Fibroblast of villous mesenchyme (primary cell): ENCODE measurements around the gene FOXN1. TPM values are rescaled to one million over a fixed set of nuclear protein-coding genes. Genes with fewer than 3 reads are reported as not detected.

Source experiments
- DNase-seq: peaks from one replicate; pipeline ENCODE4 v3.0.0-alpha.2; 2010; ENCODE audit warnings: low read depth
- H3K4me3 ChIP-seq: 2 replicates; pipeline ENCODE4 v1.5.1; 2011; ENCODE audit warnings: low read depth, mild to moderate bottlenecking, low read length
- total RNA-seq: library from RNA; depleted of rRNA; stranded (reverse); fragments of >200 nt; gene quantifications from 2 replicates; pipeline ENCODE4 v1.2.3, GENCODE V29; 2012
- TF ChIP-seq, protein P1 (sequence below): IDR thresholded peaks from 2 replicates; pipeline ENCODE4 v1.5.1; 2012; ENCODE audit warnings: low read depth, mild to moderate bottlenecking, low read length; ENCODE audit not compliant: insufficient read depth

FOXN1 gene
- total RNA-seq, 1 donor, result not detected

- no peak overlapping the region for H3K4me3 ChIP-seq
- no peak for DNase-seq
- TF ChIP-seq, protein P1, sequence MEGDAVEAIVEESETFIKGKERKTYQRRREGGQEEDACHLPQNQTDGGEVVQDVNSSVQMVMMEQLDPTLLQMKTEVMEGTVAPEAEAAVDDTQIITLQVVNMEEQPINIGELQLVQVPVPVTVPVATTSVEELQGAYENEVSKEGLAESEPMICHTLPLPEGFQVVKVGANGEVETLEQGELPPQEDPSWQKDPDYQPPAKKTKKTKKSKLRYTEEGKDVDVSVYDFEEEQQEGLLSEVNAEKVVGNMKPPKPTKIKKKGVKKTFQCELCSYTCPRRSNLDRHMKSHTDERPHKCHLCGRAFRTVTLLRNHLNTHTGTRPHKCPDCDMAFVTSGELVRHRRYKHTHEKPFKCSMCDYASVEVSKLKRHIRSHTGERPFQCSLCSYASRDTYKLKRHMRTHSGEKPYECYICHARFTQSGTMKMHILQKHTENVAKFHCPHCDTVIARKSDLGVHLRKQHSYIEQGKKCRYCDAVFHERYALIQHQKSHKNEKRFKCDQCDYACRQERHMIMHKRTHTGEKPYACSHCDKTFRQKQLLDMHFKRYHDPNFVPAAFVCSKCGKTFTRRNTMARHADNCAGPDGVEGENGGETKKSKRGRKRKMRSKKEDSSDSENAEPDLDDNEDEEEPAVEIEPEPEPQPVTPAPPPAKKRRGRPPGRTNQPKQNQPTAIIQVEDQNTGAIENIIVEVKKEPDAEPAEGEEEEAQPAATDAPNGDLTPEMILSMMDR, result no peak
Observed at GRCh38 chr17:28540231-28540630, 34.1 kb downstream of the FOXN1 start.

GRCh38 chr17:28541439-28541838 is 35.3 kb downstream of the FOXN1 start:
- no peak for DNase-seq
- TF ChIP-seq, protein P1, result no peak
- H3K4me3 ChIP-seq, result no peak overlapping the region

DNA sequence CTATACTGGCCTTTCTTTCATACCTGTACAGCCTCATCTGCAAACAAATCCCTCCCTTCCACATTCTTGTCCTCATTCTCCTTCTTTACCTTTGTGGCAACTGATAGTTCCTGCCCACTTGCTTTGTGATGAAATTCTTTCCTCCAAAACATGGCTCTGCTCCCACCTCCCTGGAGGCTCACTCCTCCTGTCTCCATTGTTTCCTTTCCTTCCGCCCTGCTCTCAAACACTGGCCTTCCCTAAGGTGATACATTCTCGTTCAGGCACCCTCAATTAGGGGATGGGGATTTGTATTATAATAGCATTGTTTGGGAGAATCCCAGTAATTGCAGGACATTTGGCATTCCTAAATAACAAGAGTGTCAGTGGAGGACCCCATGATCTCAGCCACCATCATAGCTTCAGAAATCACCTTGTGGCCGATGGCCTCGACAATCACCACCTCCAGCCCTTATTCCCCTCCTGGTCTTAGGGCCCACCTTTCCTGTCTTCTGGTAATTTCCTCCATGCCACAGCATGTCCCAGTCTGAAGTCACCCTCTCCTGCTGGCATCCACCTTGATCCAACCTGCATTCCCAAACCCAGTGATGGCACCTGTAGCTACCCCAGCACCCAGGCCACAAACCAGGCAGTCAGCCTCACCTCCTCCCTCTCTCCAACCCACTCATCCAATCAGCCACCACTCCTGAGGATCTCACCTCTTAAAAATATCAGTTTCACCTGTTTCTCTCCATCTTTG is 38.4 kb downstream of the FOXN1 start:
- TF ChIP-seq, protein P1, result no peak

GRCh38 chr17:28545141-28545503 is 39.0 kb downstream of the FOXN1 start:
- TF ChIP-seq, protein P1, result no peak

More for the DNA sequence above, 38.4 kb downstream of the FOXN1 start:
- no peak for DNase-seq
- no peak overlapping the region for H3K4me3 ChIP-seq

DNA sequence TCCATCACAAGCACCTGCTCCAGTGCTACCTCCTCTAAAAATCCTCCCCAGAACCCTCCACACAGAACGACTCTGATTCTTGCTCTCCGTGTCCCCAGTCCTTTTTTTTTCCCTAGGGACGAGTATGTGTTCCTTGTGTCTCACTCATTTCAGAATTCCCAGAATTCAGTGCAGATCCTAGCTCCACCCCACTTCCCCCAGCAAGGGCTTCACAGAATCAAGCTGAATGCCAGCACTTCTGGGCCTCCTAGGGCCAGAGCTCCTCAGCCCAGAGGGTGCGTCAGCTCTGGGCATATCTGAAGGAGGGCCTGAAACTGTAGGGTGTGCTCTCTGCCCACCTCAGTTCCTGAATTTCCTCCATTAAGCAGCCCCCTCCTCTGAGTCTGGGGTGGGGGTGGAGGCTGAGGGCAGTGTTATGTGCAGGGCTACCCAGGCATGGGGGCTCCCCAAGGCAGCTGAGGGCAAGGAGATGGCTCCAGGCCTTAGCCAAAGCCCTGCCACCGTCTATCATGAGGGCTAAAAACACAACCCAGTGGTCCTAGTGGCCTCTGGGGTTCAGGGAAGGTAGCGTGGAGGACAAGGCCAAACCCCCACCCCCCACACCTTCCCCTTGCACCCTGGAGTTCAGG is 39.8 kb downstream of the FOXN1 start:
- no peak for DNase-seq
- TF ChIP-seq, protein P1, result no peak
- H3K4me3 ChIP-seq, result no peak overlapping the region

More at GRCh38 chr17:28545141-28545503, 39.0 kb downstream of the FOXN1 start:
- DNase-seq, result no peak
- H3K4me3 ChIP-seq, result no peak overlapping the region

DNA sequence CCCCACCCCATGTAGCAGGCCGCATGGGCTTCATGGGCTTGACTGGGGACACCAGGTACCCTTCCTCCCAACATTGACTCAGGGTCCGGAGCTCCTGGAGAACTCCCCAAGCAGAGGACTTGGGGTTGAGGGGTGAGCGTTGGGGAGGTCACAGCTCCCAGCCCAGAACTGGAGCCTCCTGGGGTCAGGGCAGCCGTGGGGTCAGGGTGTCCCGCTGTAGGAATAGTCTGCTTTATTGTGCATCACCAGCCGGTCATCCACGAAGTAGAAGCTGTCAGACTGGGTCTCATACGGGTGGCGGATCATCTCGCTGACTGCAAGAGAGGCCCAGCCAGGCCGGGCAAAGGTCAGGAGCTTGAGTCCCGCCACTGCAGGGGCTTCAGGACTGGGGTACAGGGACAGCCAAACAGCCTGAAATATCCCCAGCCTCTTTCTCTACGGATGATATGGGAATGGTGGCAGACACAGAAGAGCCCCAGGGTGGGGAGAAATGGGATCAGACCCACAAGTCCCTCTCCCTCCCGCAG is 41.0 kb downstream of the FOXN1 start:
- TF ChIP-seq, protein P1, result no peak
- no peak for DNase-seq
- no peak overlapping the region for H3K4me3 ChIP-seq
